BJ (cell line): ENCODE results near the gene MBLAC1. TPM values are rescaled to one million over a fixed set of nuclear protein-coding genes. Genes with fewer than 3 reads are reported as not detected.
"Not testable (repeated sequence)": the region's sequence is repeated elsewhere in the genome, so short reads cannot be mapped to it uniquely, and the experiment has no call there.

ENCODE experiments used
- CTCF ChIA-PET: fragments of 350-600 bp; formaldehyde crosslinking; extraction: SDS; loops from one replicate; lab custom pipeline; 2021; ENCODE audit warnings: antibody characterized with exemption, inconsistent platforms; lab: Yijun Ruan, JAX
- POLR2A ChIA-PET: fragments of 300-600 bp; sonication (Branson Sonifier 250); formaldehyde crosslinking; extraction: SDS; loops from one replicate; lab custom pipeline; 2021; ENCODE audit warnings: antibody characterized with exemption; lab: Charles Lee
- DNase-seq: peaks from one replicate; pipeline ENCODE4 v3.0.0-alpha.2; 2011; ENCODE audit warnings: low read depth
- H3K27me3 ChIP-seq: 2 replicates; pipeline ENCODE4 v1.6.0; 2011; ENCODE audit warnings: low read length; ENCODE audit not compliant: control insufficient read depth, insufficient read depth
- H3K36me3 ChIP-seq: 2 replicates; pipeline ENCODE4 v1.5.1; 2011; ENCODE audit warnings: low read length; ENCODE audit not compliant: control insufficient read depth, insufficient read depth
- H3K4me3 ChIP-seq: 2 replicates; pipeline ENCODE4 v1.5.1; 2011; ENCODE audit warnings: low read depth, mild to moderate bottlenecking, control low read depth, low read length
- CTCF ChIP-seq: IDR thresholded peaks from 2 replicates; pipeline ENCODE4 v1.5.1; 2011; ENCODE audit warnings: low read depth, mild to moderate bottlenecking, control low read depth, inconsistent platforms, low read length, moderate library complexity; ENCODE audit not compliant: insufficient read depth
- polyA plus RNA-seq: library from polyadenylated mRNA; depleted of rRNA; stranded (reverse); fragments of >200 nt; gene quantifications from 2 replicates; pipeline ENCODE4 v1.2.3, GENCODE V29; 2011

MBLAC1 gene
- polyA plus RNA-seq, 1 experiment: 1.6 TPM

- Histone ChIP-seq H3K36me3 (no peaks in the 10 kb centered on the region), H3K27me3 (no peaks in the 10 kb centered on the region), H3K4me3 (no peak overlapping the region)
- ChIA-PET POLR2A (no interaction called here), CTCF (interaction anchor here (5.1 kb wide), 1 partner anchor 11 kb away, joined by 49 read pairs; no protein-coding TSS in a partner anchor)
- no peak for DNase-seq
- TF ChIP-seq CTCF: no peak
These were observed 14.8 kb downstream of the MBLAC1 start for GRCh38 chr7:100141555-100141949.

- POLR2A ChIA-PET: no interaction called here
- no peak for TF ChIP-seq CTCF
- CTCF ChIA-PET: interaction anchor here (0.9 to 5.1 kb wide), 2 partner anchors 12 to 17 kb away, joined by 3 to 49 read pairs; no protein-coding TSS in a partner anchor
- Histone ChIP-seq H3K4me3 (no peak overlapping the region), H3K27me3 (no peaks in the 10 kb centered on the region), H3K36me3 (no peaks in the 10 kb centered on the region)
- DNase-seq: no peak
These were observed 15.7 kb downstream of the MBLAC1 start for GRCh38 chr7:100142461-100142860.

GRCh38 chr7:100146350-100146749 lies 19.6 kb downstream of the MBLAC1 start:
- H3K36me3 ChIP-seq, DNase-seq, H3K4me3 ChIP-seq, POLR2A ChIA-PET, H3K27me3 ChIP-seq: not testable (repeated sequence)
- CTCF ChIA-PET: interaction anchor here (5.6 kb wide), 1 partner anchor 15 kb away, joined by 38 read pairs; no protein-coding TSS in a partner anchor

GRCh38 chr7:100147278-100147677 lies 20.5 kb downstream of the MBLAC1 start:
- no peak for TF ChIP-seq CTCF
- ChIA-PET POLR2A (no interaction called here), CTCF (interaction anchor here (0.8 to 5.6 kb wide), 3 partner anchors 11 to 70 kb away, joined by 3 to 38 read pairs (median 4); no protein-coding TSS in a partner anchor)
- Histone ChIP-seq H3K27me3 (no peaks in the 10 kb centered on the region), H3K36me3 (no peaks in the 10 kb centered on the region; the same call in 1 of the 2 replicates), H3K4me3 (no peak overlapping the region)
- DNase-seq: no peak

GRCh38 chr7:100148225-100148558 lies 21.4 kb downstream of the MBLAC1 start:
- Histone ChIP-seq H3K27me3 (no peaks in the 10 kb centered on the region), H3K36me3 (no peaks in the 10 kb centered on the region; the same call in 1 of the 2 replicates), H3K4me3 (peak overlapping the region; percentile 26)
- TF ChIP-seq CTCF: no peak
- ChIA-PET POLR2A (interaction anchor here (0.6 kb wide), 1 partner anchor 299 kb away, joined by 10 read pairs; no protein-coding TSS in a partner anchor), CTCF (interaction anchor here (0.6 to 5.6 kb wide), 6 partner anchors 9 to 201 kb away, joined by 3 to 38 read pairs (median 4); no protein-coding TSS in a partner anchor)
- DNase-seq: no peak
